WTC11 (cell line): ENCODE results near the gene ACYP2. TPM values are rescaled to one million over a fixed set of nuclear protein-coding genes. Genes with fewer than 3 reads are reported as not detected.

Experiments used
- ATAC-seq: fragments of 200-7000 bp; cut with Tn5 transposase; 2 replicates; pipeline ENCODE4 v1.10.0; 2021; ENCODE audit warnings: mild to moderate bottlenecking, moderate library complexity
- CTCF ChIA-PET: fragments of 300-600 bp; sonication (Branson Sonifier 250); formaldehyde crosslinking; loops from one replicate; lab custom pipeline; 2021; ENCODE audit warnings: antibody characterized with exemption; lab: Charles Lee
- POLR2A ChIA-PET: fragments of 350-600 bp; sonication (Branson Sonifier 250); formaldehyde crosslinking; loops from one replicate; lab custom pipeline; 2021; ENCODE audit warnings: antibody characterized with exemption; lab: Charles Lee
- DNase-seq: peaks from one replicate; pipeline ENCODE4 v3.0.0; 2021; ENCODE audit warnings: low spot score
- H3K27ac Mint-ChIP-seq: 2 replicates; pipeline ENCODE4 v1.8.0; 2021; ENCODE audit warnings: mixed read lengths
- H3K27me3 Mint-ChIP-seq: 2 replicates; pipeline ENCODE4 v1.8.0; 2021; ENCODE audit warnings: low read depth, mild to moderate bottlenecking, moderate library complexity, mixed read lengths
- H3K36me3 Mint-ChIP-seq: 2 replicates; pipeline ENCODE4 v1.8.0; 2021; ENCODE audit warnings: mixed read lengths
- H3K4me1 Mint-ChIP-seq: 2 replicates; pipeline ENCODE4 v1.8.0; 2022; ENCODE audit warnings: mixed read lengths
- H3K4me3 Mint-ChIP-seq: 2 replicates; pipeline ENCODE4 v1.8.0; 2021; ENCODE audit warnings: mild to moderate bottlenecking, moderate library complexity, mixed read lengths
- H3K9me3 Mint-ChIP-seq: 2 replicates; pipeline ENCODE4 v1.8.0; 2021; ENCODE audit warnings: mixed read lengths
- CDX4 ChIP-seq: fragments of 250-450 bp; sonication (Bioruptor Pico); IDR thresholded peaks from 2 replicates; pipeline ENCODE4 v1.9.0; 2021; ENCODE audit warnings: moderate library complexity, mild to moderate bottlenecking, inconsistent platforms, borderline replicate concordance
- CREB1 ChIP-seq: sonication (generic); formaldehyde crosslinking; IDR thresholded peaks from 2 replicates; pipeline ENCODE4 v1.8.0; 2023; ENCODE audit warnings: mild to moderate bottlenecking, missing genetic modification reagents
- EMX1 ChIP-seq: fragments of 250-450 bp; sonication (Bioruptor Pico); IDR thresholded peaks from 2 replicates; pipeline ENCODE4 v1.8.0; 2021; ENCODE audit warnings: mild to moderate bottlenecking
- ETV6 ChIP-seq: sonication (generic); formaldehyde crosslinking; IDR thresholded peaks from 2 replicates; pipeline ENCODE4 v1.8.1; 2022; ENCODE audit warnings: mild to moderate bottlenecking, missing genetic modification reagents
- FOXP1 ChIP-seq: sonication (generic); formaldehyde crosslinking; IDR thresholded peaks from 2 replicates; pipeline ENCODE4 v1.8.0; 2022; ENCODE audit warnings: missing genetic modification reagents, mild to moderate bottlenecking, moderate library complexity, borderline replicate concordance
- GABPB1 ChIP-seq: sonication (generic); formaldehyde crosslinking; IDR thresholded peaks from 2 replicates; pipeline ENCODE4 v1.8.1; 2023; ENCODE audit warnings: mild to moderate bottlenecking, missing genetic modification reagents
- HMGA2 ChIP-seq: fragments of 250-450 bp; sonication (Bioruptor Pico); IDR thresholded peaks from 2 replicates; pipeline ENCODE4 v1.4.0; 2021; ENCODE audit warnings: mild to moderate bottlenecking, moderate library complexity
- HMGXB4 ChIP-seq: sonication (generic); formaldehyde crosslinking; IDR thresholded peaks from 2 replicates; pipeline ENCODE4 v1.8.1; 2023; ENCODE audit warnings: mild to moderate bottlenecking, moderate library complexity, missing genetic modification reagents
- IRF1 ChIP-seq: sonication (generic); formaldehyde crosslinking; IDR thresholded peaks from 2 replicates; pipeline ENCODE4 v1.8.0; 2023; ENCODE audit warnings: missing genetic modification reagents
- MXD4 ChIP-seq: fragments of 250-450 bp; sonication (Bioruptor Pico); IDR thresholded peaks from 2 replicates; pipeline ENCODE4 v1.8.0; 2021; ENCODE audit warnings: mild to moderate bottlenecking, moderate library complexity, borderline replicate concordance
- NFE2L1 ChIP-seq: sonication (generic); formaldehyde crosslinking; IDR thresholded peaks from 2 replicates; pipeline ENCODE4 v1.8.1; 2023; ENCODE audit warnings: missing genetic modification reagents
- NFYB ChIP-seq: sonication (generic); formaldehyde crosslinking; conservative IDR thresholded peaks from 2 replicates; pipeline ENCODE4 v1.8.0; 2022; ENCODE audit warnings: low read depth, missing genetic modification reagents
- NR1H2 ChIP-seq: sonication (generic); formaldehyde crosslinking; IDR thresholded peaks from 2 replicates; pipeline ENCODE4 v1.9.0; 2021; ENCODE audit warnings: mild to moderate bottlenecking, moderate library complexity, missing genetic modification reagents
- SOX15 ChIP-seq: fragments of 250-450 bp; sonication (Bioruptor Pico); IDR thresholded peaks from 2 replicates; pipeline ENCODE4 v1.9.0; 2021; ENCODE audit warnings: mild to moderate bottlenecking
- STAT6 ChIP-seq: sonication (generic); formaldehyde crosslinking; conservative IDR thresholded peaks from 2 replicates; pipeline ENCODE4 v1.8.1; 2023; ENCODE audit warnings: mild to moderate bottlenecking, low read depth, missing genetic modification reagents, moderate library complexity
- TCF7 ChIP-seq: sonication (generic); formaldehyde crosslinking; IDR thresholded peaks from 2 replicates; pipeline ENCODE4 v1.8.0; 2022; ENCODE audit warnings: mild to moderate bottlenecking, low read depth, missing genetic modification reagents, moderate library complexity
- TEAD1 ChIP-seq: sonication (generic); formaldehyde crosslinking; IDR thresholded peaks from 2 replicates; pipeline ENCODE4 v1.8.0; 2022; ENCODE audit warnings: mild to moderate bottlenecking, missing genetic modification reagents
- TP53 ChIP-seq: sonication (generic); formaldehyde crosslinking; IDR thresholded peaks from 2 replicates; pipeline ENCODE4 v1.8.1; 2023; ENCODE audit warnings: mild to moderate bottlenecking, missing genetic modification reagents
- ZBTB43 ChIP-seq: sonication (generic); formaldehyde crosslinking; IDR thresholded peaks from 2 replicates; pipeline ENCODE4 v1.8.1; 2023; ENCODE audit warnings: mild to moderate bottlenecking, missing genetic modification reagents
- ZNF121 ChIP-seq: sonication (generic); formaldehyde crosslinking; IDR thresholded peaks from 2 replicates; pipeline ENCODE4 v1.8.0; 2023; ENCODE audit warnings: missing genetic modification reagents
- ZNF416 ChIP-seq: fragments of 250-450 bp; sonication (Bioruptor Pico); IDR thresholded peaks from 2 replicates; pipeline ENCODE4 v1.9.0; 2021; ENCODE audit warnings: mild to moderate bottlenecking, inconsistent platforms
- ZNF512 ChIP-seq: sonication (generic); formaldehyde crosslinking; IDR thresholded peaks from 2 replicates; pipeline ENCODE4 v1.8.1; 2022; ENCODE audit warnings: missing genetic modification reagents, borderline replicate concordance
- total RNA-seq: library from RNA; stranded (reverse); gene quantifications from 3 replicates; pipeline ENCODE4 v1.2.3, GENCODE V29; 2021

Gene ACYP2
- total RNA-seq, 1 experiment from 2014 or later: 4.4 TPM

- no peak for TF ChIP-seq STAT6 (CRISPR knock-in tag)
- no peak for TF ChIP-seq FOXP1 (CRISPR knock-in tag)
- TF ChIP-seq TP53: no peak
- no peak for TF ChIP-seq HMGA2
- no peak for TF ChIP-seq HMGXB4
- no peak for TF ChIP-seq NFE2L1 (CRISPR knock-in tag)
- no peak for TF ChIP-seq NR1H2
- TF ChIP-seq GABPB1 (CRISPR knock-in tag): no peak
- no peak for TF ChIP-seq ZBTB43 (CRISPR knock-in tag)
- no peak for TF ChIP-seq ZNF121 (CRISPR knock-in tag)
- TF ChIP-seq CREB1: no peak
Observed at GRCh38 chr2:54240515-54241469, 125.4 kb downstream of the ACYP2 start (continued).

- CTCF ChIA-PET: no interaction called here
- POLR2A ChIA-PET: no interaction called here
- Mint-ChIP-seq H3K27me3 (no peaks in the 10 kb centered on the region), H3K27ac (no peak overlapping the region), H3K36me3 (no peaks in the 10 kb centered on the region), H3K4me1 (no peaks in the 10 kb centered on the region)
- DNase-seq (no peak), ATAC-seq (no peak)
- no peak for TF ChIP-seq ZNF512 (CRISPR knock-in tag)
- no peak for TF ChIP-seq ZNF416 (CRISPR knock-in tag)
- TF ChIP-seq EMX1 (CRISPR knock-in tag): no peak
- no peak for TF ChIP-seq MXD4 (CRISPR knock-in tag)
- TF ChIP-seq SOX15 (CRISPR knock-in tag): no peak
- TF ChIP-seq ETV6 (CRISPR knock-in tag): no peak
- no peak for TF ChIP-seq IRF1
- no peak for TF ChIP-seq TEAD1 (CRISPR knock-in tag)
- no peak for TF ChIP-seq NFYB (CRISPR knock-in tag)
- no peak for TF ChIP-seq CDX4 (CRISPR knock-in tag)
- no peak for TF ChIP-seq TCF7 (CRISPR knock-in tag)
- TF ChIP-seq, all 79 proteins: peak for 0
- H3K9me3 Mint-ChIP-seq: peaks cover 9% of the 10 kb centered on the region
- H3K4me3 Mint-ChIP-seq: no peak overlapping the region
Observed at GRCh38 chr2:54247115-54247514, 131.7 kb downstream of the ACYP2 start.
